Fibroblast of skin of left biceps (primary cell): ENCODE results near the gene PCDHA9.
"Not testable (repeated sequence)": the region's sequence is repeated elsewhere in the genome, so short reads cannot be mapped to it uniquely, and the experiment has no call there.

Source experiments
- DNase-seq, 2 experiments: peaks; one replicate each; pipeline ENCODE4 v3.0.0-alpha.2; 2013; ENCODE audit warnings: low read depth in 2 of 2

Gene PCDHA9

DNA sequence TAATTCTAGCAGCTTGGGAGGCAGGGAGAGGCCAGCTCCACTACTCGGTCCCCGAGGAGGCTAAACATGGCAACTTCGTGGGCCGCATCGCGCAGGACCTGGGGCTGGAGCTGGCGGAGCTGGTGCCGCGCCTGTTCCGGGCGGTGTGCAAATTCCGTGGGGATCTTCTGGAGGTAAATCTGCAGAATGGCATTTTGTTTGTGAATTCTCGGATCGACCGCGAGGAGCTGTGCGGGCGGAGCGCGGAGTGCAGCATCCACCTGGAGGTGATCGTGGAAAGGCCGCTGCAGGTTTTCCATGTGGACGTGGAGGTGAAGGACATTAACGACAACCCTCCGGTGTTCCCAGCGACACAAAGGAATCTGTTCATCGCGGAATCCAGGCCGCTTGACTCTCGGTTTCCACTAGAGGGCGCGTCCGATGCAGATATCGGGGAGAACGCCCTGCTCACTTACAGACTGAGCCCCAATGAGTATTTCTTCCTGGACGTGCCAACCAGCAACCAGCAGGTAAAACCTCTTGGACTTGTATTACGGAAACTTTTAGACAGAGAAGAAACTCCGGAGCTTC is 13.7 kb upstream of the PCDHA9 start:
- DNase-seq = not testable (repeated sequence)

DNA sequence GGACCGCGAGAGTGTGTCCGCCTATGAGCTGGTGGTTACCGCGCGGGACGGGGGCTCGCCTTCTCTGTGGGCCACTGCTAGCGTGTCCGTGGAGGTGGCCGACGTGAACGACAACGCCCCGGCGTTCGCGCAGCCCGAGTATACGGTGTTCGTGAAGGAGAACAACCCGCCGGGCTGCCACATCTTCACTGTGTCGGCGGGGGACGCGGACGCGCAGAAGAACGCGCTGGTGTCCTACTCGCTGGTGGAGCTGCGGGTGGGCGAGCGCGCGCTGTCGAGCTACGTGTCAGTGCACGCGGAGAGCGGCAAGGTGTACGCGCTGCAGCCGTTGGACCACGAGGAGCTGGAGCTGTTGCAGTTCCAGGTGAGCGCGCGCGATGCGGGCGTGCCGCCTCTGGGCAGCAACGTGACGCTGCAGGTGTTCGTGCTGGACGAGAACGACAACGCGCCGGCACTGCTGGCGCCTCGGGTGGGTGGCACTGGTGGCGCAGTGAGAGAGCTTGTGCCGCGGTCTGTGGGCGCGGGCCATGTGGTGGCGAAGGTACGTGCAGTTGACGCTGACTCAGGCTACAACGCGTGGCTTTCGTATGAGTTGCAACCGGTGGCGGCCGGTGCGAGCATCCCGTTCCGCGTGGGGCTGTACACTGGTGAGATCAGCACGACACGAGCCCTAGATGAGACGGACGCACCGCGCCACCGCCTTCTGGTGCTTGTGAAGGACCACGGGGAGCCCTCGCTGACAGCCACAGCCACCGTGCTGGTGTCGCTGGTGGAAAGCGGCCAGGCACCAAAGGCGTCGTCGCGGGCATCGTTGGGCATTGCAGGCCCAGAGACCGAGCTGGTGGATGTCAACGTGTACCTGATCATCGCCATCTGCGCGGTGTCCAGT is 12.3 kb upstream of the PCDHA9 start:
- DNase-seq = no peak

DNA sequence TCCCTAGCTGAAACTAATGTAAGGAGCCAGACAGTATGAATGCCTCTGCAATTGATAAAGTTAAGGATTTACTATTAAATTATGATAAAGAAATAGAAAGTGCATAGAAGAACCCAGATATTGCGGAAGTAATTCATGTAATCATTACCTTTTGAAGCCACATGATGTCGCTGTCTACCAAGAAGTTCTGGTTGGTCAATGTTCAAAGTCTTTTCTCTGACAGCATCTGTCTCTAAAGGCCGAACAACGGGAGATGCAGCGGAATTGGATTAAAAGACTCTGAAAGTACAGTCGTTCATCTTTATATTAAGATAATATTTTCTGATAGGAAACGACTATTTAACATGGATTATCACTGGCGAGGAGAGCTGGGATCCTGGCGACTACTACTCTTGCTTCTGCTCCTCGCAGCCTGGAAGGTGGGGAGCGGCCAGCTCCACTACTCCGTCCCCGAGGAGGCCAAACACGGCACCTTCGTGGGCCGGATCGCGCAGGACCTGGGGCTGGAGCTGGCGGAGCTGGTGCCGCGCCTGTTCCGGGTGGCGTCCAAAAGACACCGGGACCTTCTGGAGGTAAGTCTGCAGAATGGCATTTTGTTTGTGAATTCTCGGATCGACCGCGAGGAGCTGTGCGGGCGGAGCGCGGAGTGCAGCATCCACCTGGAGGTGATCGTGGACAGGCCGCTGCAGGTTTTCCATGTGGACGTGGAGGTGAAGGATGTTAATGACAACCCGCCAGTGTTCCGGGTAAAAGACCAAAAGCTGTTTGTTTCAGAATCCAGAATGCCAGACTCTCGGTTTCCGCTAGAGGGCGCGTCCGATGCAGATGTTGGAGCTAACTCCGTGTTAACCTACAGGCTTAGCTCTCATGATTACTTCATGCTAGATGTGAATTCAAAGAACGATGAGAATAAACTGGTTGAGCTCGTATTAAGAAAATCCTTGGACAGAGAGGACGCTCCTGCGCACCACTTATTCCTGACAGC is 6.9 kb upstream of the PCDHA9 start, which contains the start of gene PCDHA8:
PCDHA8 (plus strand) TSS at position 210 of the 985 bp plus-strand sequence; CDS start at position 345, 135 bp downstream.
- DNase-seq = no peak

DNA sequence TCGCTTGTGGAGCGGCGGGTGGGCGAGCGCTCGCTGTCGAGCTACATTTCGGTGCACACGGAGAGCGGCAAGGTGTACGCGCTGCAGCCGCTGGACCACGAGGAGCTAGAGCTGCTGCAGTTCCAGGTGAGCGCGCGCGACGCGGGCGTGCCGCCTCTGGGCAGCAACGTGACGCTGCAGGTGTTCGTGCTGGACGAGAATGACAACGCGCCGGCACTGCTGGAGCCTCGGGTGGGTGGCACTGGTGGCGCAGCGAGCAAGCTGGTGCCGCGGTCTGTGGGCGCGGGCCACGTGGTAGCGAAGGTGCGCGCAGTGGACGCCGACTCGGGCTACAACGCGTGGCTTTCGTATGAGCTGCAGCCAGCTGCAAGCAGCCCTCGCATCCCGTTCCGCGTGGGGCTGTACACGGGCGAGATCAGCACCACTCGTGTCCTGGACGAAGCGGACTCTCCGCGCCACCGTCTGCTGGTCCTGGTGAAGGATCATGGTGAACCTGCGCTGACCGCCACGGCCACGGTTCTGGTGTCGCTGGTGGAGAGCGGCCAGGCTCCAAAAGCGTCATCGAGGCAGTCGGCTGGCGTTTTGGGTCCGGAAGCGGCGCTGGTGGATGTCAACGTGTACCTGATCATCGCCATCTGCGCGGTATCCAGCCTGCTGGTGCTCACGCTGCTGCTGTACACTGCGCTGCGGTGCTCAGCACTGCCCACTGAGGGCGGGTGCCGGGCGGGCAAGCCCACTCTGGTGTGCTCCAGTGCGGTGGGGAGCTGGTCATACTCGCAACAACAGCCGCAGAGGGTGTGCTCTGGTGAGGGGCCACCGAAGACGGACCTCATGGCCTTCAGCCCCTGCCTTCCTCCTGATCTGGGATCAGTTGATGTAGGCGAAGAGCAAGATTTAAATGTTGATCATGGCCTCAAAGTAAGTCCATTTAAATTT is 5.1 kb upstream of the PCDHA9 start:
- no peak for DNase-seq

DNA sequence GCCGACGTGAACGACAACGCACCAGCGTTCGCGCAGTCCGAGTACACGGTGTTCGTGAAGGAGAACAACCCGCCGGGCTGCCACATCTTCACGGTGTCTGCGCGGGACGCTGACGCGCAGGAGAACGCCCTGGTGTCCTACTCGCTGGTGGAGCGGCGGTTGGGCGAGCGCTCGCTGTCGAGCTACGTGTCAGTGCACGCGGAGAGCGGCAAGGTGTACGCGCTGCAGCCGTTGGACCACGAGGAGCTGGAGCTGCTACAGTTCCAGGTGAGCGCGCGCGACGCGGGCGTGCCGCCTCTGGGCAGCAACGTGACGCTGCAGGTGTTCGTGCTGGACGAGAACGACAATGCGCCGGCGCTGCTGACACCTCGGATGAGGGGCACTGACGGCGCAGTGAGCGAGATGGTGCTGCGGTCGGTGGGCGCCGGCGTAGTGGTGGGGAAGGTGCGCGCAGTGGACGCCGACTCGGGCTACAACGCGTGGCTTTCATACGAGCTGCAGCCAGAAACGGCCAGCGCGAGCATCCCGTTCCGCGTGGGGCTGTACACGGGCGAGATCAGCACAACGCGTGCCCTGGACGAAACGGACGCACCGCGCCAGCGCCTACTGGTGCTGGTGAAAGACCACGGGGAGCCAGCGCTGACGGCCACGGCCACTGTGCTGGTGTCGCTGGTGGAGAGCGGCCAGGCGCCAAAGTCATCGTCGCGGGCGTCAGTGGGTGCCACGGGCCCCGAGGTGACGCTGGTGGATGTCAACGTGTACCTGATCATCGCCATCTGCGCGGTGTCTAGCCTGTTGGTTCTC is 1.9 kb downstream of the PCDHA9 start:
- DNase-seq = not testable (repeated sequence)

DNA sequence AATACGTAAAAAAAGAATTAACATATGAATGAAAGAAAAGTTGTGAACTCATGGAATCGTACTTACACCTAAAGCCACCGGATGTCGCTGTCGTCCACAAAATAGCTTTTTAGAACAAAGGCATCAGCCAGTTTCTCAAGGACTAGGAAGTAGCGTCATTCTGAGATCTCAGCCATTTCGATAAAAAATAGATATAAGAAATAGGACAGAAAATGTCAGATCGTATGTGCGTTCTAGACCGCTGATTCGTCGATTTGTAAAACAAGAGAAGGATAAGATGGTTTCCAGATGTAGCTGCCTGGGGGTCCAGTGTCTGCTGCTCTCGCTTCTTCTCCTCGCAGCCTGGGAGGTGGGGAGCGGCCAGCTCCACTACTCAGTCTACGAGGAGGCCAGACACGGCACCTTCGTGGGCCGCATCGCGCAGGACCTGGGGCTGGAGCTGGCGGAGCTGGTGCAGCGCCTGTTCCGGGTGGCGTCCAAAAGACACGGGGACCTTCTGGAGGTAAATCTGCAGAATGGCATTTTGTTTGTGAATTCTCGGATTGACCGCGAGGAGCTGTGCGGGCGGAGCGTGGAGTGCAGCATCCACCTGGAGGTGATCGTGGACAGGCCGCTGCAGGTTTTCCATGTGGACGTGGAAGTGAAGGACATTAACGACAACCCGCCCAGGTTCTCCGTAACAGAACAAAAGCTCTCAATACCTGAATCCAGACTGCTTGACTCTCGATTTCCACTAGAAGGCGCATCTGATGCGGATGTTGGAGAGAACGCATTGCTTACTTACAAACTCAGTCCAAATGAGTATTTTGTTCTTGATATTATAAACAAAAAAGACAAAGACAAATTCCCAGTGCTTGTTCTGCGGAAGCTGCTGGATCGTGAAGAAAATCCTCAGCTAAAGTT is 7.8 kb downstream of the PCDHA9 start, which contains the start of gene PCDHA10:
PCDHA10 (plus strand) TSS at position 126 of the 903 bp plus-strand sequence; CDS start at position 278, 152 bp downstream.
- no peak for DNase-seq

DNA sequence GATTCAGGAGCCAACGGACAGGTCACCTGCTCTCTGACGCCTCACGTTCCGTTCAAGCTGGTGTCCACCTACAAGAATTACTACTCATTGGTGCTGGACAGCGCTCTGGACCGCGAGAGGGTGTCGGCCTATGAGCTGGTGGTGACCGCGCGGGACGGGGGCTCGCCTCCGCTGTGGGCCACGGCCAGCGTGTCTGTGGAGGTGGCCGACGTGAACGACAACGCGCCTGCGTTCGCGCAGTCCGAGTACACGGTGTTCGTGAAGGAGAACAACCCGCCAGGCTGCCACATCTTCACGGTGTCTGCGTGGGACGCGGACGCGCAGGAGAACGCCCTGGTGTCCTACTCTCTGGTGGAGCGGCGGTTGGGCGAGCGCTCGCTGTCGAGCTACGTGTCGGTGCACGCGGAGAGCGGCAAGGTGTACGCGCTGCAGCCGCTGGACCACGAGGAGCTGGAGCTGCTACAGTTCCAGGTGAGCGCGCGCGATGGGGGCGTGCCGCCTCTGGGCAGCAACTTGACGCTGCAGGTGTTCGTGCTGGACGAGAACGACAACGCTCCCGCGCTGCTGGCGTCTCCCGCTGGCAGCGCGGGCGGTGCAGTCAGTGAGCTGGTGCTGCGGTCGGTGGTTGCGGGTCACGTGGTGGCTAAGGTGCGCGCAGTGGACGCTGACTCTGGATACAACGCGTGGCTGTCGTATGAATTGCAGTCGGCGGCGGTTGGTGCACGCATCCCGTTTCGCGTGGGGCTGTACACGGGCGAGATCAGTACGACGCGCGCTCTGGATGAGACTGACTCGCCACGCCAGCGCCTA is 9.2 kb downstream of the PCDHA9 start:
- DNase-seq = no peak

DNA sequence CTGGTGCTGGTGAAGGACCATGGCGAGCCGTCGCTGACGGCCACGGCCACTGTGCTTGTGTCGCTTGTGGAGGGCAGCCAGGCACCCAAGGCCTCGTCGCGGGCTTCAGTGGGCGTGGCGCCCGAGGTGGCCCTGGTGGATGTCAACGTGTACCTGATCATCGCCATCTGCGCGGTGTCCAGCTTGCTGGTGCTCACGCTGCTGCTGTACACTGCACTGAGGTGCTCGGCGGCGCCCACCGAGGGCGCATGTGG is 9.7 kb downstream of the PCDHA9 start:
- DNase-seq = no peak

DNA sequence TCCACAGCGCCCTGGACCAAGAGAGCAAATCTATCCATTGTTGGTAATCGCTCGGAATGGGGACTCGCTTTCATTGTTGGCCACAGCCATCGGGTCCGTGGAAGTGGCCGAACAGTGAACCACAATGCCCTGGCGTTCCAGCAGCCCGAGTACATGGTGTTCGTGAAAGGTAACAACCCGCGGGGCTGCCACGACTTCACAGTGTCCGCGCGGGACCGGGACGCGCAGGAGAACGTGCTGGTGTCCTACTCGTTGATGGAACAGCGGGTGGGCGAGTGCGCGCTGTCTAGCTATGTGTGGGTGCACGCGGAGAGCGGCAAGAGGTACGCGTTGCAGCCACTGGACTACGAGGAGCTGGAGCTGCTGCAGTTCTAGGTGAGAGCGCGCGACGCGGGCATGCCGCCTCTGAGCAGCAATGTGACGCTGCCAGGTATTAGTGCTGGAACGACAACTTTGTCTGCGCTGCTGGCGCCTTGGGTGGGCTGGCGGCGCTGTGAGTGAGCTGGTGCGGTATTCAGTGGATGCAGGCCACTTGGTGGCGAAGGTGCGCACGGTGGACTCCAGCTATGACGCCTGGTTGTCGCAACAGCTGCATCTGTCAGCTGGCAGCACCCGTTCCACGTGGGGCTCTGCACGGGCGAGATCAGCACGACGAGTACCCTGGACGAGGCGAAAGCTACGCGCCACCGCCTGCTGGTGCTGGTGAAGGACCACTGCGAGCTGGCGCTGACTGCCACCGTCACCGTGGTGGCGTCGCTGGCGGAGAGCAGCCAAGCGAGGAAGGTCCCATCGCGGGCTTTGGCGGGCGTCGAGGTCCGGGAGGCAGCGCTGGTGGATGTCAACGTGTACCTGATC is 14.5 kb downstream of the PCDHA9 start:
- no peak for DNase-seq

DNA sequence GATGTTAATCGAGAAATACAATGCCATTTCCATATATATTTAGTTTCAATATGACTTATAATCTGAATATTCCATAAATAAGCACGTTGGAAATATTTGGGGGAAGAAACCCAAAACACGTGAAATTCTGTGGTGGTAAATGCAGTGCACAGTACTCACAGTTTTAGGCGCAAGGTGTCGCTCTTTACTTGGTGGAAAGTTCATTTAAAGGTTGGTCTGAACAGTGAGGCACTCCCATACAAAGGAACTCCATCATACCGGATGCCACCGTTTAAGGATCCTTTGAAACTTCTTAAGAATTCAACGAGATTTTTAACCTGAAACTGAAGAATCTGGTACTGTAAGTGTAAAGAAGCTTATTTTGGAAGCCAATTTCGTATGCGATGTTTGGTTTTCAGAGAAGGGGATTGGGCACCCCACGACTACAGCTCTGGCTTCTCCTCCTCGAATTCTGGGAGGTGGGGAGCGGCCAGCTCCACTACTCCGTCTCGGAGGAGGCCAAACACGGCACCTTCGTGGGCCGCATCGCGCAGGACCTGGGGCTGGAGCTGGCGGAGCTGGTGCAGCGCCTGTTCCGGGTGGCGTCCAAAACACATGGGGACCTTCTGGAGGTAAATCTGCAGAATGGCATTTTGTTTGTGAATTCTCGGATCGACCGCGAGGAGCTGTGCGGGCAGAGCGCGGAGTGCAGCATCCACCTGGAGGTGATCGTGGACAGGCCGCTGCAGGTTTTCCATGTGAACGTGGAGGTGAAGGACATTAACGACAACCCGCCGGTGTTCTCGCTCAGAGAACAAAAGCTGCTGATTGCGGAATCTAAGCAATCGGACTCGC is 20.8 kb downstream of the PCDHA9 start, which contains the start of gene PCDHA11:
PCDHA11 (plus strand) TSS at position 237 of the 834 bp plus-strand sequence; CDS start at position 384, 147 bp downstream.
- DNase-seq = no peak

DNA sequence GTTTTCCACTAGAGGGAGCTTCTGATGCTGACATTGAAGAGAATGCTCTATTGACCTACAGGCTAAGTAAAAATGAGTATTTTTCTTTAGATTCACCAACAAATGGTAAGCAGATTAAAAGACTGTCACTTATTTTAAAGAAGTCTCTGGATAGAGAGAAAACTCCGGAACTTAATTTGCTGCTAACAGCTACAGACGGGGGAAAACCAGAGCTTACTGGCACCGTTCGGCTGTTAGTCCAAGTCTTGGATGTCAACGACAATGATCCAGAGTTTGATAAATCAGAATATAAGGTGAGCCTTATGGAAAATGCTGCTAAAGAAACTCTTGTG is 21.3 kb downstream of the PCDHA9 start:
- no peak for DNase-seq

DNA sequence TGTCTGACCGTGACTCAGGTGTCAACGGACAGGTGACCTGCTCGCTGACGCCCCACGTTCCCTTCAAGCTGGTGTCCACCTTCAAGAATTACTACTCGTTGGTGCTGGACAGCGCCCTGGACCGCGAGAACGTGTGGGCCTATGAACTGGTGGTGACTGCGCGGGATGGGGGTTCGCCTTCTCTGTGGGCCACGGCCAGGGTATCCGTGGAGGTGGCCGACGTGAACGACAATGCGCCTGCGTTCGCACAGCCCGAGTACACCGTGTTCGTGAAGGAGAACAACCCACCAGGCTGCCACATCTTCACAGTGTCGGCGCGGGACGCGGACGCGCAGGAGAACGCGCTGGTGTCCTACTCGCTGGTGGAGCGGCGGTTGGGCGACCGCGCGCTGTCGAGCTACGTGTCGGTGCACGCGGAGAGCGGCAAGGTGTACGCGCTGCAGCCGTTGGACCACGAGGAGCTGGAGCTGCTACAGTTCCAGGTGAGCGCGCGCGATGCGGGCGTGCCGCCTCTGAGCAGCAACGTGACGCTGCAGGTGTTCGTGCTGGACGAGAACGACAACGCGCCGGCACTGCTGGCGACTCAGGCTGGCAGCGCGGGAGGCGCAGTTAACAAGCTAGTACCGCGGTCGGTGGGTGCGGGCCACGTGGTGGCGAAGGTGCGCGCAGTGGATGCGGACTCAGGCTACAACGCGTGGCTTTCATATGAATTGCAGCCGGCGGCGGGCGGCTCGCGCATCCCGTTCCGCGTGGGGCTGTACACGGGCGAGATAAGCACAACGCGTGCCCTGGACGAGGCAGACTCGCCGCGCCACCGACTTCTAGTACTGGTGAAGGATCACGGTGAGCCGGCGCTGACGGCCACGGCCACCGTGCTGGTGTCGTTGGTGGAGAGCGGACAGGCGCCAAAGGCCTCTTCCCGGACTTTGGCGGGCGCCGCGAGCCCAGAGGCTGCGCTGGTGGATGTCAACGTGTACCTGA is 22.3 kb downstream of the PCDHA9 start:
- DNase-seq = no peak

DNA sequence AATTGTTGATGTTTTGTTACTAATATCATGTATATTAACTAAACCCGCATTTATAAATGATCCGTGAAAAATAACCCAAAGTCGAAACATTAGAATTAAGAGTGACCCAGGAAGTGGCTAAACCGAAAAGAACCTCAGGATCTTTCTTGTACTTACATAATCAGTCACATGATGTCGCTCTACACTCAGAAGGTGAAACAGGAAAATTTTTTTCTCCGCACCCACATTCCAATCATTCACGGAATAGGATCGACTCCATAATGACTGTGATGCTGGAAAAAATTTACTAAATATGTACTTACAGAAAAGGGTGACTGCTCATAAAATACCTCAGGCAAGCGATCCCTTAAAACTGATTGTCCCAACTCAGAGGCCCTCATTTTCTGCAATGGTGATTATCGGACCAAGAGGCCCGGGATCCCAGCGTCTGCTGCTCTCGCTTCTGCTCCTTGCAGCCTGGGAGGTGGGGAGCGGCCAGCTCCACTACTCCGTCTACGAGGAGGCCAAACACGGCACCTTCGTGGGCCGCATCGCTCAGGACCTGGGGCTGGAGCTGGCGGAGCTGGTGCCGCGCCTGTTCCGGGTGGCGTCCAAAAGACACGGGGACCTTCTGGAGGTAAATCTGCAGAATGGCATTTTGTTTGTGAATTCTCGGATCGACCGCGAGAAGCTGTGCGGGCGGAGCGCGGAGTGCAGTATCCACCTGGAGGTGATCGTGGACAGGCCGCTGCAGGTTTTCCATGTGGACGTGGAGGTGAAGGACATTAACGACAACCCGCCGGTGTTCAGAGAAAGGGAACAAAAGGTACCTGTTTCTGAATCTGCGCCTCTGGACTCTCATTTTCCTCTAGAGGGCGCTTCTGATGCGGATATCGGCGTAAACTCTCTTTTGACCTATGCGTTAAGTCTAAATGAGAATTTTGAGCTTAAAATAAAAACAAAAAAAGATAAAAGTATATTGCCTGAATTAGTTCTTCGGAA is 27.2 kb downstream of the PCDHA9 start, which contains the start of gene PCDHA12:
PCDHA12 (plus strand) TSS at position 224 of the 981 bp plus-strand sequence; CDS start at position 389, 165 bp downstream.
- DNase-seq = no peak
